ENCODE results near the gene COL9A3.

COL9A3 gene

DNA sequence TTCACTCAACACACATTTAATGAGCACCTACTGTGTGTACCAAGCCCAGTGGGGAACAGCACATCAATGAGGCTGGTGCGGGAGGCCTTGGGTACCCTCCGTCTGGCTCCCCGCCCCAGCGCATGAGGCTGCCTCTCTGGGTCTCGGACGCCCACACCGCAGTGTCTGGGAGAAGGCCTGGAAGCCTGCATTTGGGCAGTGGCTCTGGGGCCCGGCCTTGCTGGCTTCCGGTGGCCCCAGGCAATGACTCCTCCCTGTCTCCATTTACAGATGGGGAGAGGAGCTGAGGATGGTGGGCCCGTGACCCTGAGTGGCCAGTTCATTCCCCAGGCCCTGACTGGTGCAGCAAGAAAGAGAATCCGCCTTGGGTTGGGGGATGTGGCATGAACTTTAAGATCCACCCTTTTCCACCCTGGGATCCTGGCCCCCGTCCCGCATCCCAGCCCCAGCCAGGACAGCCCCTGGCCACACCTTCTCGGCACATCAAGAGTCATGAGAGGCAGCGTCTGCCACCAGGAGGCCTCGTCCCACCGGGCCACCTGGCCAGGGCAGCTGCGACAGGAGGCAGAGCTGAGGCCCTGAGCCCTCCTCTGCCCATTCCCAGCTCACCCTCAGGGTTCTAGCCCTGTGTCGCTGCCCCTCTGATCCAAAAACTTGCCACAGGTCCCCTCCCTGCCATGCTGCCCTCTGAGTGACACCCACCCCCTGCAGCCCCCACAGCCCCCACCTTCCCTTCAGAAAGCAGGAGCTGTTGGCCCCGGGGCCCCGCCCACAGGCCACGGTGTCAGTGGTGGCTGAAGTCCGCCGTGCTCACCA is 38.0 kb upstream of the COL9A3 start:
- DNase-seq = no peak

DNA sequence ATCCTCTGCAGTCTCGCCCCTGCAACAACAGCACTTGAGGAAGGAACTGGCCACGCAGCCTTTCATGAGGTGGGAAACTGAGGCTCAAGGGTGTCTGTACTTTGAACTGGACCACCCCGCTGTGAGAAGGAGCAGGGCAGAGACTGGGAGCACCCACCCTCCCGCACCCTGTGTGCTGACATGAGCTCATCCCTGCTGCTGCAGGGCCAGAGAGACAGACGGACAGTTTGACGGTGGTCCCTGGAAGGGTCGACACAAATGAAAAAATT is 37.5 kb upstream of the COL9A3 start:
- no peak for DNase-seq

DNA sequence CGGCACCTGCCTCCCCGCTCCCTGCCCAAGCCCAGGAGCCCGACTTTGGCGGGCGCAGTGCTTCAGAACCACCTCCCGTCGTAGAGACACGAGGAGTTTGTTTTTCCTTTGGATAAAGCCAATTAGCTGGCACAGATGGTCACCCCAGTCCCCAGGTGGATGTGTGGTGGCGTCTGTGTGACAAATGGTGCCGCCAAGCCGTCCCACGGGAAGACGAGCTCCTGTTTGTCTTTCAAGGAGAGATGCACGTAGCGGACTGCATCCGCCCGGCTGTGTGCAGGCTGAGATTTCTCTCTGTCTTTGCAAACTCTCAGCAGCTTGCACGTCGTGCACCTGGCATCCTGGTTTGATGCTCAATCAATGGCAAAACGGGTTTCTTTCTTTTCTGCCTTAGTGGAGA is 36.6 kb upstream of the COL9A3 start:
- peak in 12 of 56 donors; percentile 11 to 57 (median 32) for DNase-seq

DNA sequence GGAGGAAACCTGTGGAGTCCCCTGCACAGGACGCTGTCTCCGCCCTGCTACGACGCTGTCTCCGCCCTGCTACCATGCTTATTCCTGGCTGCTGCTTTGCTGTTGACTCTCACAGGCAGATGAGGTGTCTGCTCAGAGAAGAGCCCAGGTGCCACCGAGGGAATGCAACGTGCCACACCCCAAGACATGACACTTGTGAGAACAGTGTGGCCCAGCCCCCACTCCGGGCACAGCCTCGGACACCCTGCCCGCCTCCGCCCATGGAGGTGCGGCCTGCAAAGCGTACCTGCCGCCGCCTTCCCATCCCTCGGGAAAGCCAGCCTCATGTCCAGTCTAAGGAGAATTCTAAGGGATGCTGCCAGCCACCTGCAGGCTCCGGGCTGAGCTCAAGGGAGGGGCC is 36.2 kb upstream of the COL9A3 start:
- no peak for DNase-seq

DNA sequence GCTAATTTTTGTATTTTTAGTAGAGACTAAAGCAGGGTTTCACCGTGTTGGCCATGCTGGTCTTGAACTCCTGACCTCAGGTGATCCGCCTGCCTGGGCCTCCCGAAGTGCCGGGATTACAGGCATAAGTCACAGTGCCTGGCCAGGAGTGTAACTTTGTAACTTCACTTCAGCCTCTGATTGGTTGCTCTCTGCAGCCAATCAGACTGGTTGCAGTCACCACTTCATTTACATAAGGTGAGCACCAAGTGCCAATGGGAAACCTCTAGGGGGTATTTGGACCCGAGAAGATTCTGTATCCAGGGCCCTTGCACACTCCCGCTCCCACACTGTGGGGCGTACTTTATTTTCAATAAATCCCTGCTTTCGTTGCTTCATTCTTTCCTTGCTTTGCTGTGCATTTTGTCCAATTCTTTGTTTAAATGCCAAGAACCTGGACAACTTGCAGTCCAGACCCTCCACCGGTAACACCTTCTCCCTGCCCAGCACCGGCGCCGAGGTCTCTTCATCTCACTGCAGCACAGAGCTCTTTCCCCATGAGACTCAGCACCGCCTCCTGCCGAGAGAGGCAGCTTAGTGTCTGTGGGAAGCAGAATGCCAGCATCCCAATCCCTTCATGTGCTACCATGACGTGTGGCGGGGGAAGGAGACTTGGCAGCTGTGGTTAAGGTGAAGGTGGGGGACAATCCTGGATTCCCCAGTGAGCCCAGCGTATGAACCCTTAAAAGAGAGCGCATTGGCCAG is 34.5 kb upstream of the COL9A3 start:
- DNase-seq = no peak

DNA sequence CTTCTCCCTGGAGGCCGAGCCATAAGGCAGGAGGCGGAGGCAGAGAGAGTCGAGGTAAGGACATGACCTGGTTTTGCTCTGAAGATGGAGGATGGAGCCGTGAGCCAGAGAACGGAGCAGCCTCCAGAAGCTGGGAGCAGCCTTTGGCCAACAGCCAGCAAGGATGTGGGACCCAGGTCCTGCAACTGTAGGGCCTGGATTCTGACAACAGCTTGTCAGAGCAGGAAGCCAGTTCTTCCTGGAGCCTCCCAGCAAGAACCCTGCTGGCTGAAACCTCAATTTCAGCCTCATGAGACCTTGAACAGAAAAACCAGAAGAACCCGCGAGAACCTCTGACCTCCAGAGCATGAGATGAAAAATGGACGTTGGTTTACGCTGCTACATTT is 34.0 kb upstream of the COL9A3 start:
- no peak for DNase-seq

DNA sequence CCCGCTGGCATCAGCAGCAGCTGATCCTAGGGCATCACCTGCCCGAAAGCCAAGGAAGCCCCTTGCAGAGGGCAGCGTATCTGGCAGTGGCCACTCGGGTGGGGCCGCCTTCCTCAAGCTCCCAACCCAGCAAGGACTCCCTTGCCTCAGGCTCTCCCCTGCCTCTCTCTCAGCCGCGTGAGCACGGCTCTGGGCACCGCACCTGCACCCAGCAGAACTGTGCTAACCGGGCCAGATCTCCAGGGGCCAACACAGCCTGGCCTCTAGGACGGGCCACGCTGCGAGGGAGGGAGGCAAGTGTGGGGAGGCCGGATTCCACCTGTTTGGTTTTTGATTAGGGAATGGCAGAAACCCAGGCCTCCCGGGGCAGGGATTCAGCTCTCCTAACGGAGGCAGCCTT is 32.4 kb upstream of the COL9A3 start:
- no peak for DNase-seq

DNA sequence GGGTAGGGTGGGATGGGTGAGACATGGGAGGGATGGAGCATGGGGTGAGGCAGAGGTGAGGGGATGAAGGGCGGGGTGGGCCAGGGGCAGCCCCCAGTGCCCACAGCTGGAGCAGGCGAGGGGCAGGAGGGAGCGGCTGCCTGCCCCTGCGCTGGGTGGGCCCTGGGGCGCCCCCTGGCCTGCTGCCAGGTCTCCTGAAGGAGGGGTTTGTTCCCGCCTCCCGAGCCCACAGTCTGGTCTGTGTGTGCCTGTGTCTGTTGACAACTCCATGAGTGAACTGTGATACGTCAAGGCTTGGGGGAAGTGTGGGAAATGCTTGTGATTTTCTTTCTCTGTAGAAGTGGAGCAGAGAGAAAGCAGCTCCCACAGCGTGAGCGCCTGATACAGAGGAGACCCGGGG is 31.5 kb upstream of the COL9A3 start:
- no peak for DNase-seq

DNA sequence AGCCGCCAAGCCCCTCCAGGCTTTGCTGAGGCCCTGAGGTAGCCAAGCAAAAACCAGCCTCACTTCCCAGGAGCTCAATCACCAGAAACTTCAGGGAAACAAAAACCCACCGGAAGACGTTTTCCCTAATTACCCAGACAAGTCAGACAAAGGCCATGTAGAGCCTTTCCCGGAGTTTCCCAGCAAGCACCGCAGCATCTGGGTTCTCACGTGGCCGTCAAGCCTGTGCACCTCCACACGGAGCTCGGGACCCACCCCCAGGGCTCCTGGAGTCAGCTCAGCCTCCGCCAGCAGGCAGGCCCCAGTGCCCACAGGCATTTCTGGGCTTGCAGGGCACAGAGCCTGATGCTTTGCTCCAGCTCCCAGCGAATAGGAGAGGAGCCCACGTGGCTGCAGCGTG is 30.7 kb upstream of the COL9A3 start:
- DNase-seq = no peak

DNA sequence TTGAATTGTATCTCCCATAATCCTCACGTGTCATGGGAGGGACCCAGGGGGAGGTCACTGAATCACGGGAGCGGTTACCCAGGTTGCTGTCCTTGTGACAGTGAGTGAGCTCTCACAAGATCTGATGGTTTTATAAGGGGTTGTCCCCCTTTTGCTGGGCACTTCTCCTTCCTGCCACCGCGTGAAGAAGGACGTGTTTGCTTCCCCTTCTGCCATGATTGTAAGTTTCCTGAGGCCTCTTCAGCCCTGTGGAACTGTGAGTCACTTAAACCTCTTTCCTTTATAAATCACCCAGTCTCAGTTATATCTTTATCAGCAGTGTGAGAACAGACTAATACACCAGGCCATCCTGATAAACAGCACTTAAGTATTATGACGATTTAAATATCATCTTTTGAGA is 29.5 kb upstream of the COL9A3 start:
- no peak for DNase-seq

DNA sequence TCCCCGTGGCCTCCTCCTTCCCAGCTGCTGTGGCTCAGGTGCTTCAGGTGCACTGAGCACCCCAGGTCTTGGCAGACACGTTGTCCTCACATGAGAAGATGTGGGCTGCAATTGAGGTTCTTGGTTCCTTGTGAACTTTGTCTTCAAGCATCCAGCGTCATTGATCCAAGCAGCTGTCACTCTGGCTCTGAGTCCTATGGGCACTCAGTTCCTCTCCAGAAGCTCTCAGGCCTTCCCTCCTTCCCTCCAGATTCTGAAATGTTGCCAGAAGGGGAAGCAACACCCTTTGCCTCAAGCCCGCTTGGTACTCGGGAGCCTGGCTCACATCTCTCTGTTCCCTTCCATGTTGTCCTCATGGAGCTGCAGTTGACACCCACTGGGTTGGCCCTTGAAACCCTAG is 29.0 kb upstream of the COL9A3 start:
- no peak for DNase-seq

DNA sequence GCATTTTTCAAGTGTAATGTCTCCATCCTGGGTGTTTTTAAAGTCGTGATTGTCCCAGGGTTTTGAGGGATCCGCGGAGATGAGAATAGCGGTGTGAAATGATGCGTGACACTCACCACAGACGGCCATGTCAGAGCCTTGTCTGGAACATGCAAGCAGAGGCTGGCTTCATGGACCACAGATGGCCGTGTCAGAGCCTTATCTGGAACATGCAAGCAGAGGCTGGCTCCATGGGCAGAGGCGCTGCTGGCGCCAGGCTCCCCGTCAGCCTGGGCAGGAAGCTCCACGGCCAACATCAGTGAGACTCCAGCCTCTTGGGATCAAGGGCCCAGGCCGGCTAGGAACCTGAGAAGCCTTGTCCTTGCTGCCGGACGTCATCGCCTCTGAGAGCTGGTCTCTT is 28.2 kb upstream of the COL9A3 start:
- DNase-seq = no peak

DNA sequence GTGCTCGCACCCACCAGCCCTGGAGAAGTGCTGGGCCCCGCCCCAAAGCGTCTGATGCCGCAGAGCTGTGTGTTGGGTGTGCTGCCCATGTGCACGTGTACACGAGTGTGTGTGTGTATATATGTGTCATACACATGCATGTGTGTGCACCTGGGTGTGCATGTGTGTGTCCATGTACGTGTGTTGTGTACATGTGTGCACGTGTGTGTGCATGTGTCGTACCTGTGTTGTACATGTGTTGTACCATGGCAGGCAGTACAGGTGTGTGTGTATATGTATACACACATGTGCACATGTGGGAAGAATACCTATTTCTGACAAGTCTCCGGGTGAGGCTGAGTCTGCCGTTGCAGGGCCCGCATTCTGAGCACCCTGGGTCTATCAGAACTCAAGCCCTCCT is 26.8 kb upstream of the COL9A3 start:
- DNase-seq = no peak

DNA sequence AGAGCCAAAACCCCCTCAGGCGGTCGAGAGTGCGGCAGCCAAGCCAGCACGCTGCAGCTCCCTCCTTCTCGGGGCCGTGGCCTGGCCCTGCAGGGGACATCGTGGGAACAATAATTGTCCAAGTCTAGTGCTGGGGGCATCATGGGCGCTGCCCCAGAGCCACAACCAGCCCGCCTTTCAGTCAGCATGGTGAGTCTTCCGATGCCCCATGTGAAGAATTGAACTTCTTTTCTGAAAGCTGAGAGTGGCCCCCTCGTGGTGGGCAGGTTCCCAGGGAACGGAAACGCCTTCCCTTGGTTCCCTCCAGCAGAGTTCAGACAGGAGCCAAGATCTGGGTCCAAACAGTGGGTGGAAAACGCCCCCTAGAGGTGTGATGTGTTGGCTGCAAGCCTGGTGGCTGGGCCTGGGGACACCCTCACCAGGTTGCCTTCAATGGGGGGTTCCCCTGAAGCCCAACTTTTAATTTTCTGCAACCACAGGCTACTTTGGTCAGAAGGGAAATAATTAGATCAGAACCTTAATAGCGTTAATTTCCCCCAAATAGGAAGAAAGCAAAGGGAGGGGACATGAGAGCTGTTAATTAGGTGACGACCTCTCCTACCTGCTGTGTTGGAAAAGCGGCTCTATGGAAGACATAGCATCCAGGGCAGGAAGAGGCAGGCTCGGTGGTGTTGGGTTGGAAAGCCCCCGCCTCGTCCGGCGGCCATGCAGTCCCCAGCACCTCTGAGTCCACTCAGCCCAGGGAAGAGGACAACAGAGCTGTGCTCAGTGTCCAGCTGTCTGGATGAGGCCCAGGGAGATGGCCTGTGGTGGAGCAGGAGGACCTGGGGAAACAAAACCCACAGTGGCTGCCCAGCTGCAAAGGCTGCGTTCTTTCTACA is 25.3 kb upstream of the COL9A3 start:
- DNase-seq = peak; percentile 24 to 93 (median 76)

DNA sequence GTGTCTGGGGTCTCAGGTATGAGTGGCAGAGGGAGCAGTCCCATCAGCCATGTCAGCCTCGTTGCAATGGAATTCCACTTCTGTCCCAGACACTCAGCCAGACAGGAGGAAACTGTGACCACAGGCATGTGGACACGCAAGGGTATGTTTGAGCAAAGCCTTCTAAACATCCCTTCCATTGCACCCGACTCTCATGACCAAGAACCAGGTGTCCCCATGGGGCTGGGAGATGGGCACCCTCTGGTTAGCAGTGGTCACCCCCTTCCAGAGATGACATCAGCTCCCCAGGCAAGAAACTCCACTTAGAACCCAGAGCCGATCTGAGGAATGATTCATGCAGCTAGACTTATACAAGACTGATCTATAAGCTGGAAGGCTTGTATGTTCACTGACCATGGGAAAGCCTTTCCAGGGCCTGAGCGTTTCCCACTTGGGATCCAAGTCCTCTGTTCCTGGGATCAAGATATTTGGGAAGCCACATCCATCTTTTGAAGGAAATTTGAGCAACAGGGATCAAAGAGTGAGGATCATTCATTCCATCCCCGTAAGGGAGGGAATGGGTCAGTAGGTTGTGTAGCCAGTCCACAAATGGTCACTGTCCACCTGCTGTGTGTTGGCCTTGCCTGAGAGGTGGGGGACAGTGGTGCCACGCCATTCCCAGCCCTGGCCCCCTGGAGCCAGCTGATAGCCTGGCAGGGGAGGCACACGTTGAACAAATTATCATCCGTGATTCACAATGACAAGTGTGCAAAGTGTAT is 24.5 kb upstream of the COL9A3 start:
- DNase-seq = no peak

DNA sequence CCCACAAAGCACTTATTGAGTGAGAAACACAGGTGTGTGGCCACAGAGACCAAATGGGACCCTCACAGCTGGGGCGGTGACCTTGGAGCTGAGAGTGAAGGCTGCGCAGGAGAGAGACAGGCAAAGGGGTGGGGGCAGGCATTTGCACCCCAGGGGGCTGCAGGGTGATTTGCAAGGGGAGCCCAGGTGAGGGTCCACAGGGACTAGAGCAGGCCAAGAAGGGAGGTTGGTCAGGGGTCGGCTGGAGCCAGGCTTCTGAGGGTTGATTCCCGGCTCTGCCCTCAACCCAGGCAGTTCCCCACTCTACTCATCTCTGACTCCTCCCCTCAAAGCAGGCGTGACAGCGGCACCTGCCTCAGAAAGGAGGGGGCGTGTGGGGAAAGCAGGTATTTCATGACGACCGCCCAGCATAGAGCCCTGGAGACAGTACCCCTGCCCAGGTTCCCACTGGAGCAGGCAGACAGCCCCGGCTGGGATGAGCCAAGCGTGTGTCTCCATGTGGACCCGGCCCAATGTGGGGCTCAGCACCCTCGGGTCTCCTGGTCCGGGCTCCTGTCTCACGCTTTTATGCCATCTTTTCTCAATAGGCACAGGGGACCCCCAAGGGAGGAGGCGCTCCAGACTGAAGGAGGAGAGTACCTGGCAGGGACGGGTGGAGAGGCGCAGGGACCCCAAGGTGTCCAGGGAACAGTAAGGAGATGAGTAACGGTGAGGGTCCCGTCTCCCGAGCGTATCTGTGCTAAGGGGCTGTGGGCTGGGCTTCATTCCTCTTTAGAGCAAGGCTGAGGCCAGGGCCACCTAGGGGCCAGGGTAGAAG is 23.7 kb upstream of the COL9A3 start:
- DNase-seq = no peak

DNA sequence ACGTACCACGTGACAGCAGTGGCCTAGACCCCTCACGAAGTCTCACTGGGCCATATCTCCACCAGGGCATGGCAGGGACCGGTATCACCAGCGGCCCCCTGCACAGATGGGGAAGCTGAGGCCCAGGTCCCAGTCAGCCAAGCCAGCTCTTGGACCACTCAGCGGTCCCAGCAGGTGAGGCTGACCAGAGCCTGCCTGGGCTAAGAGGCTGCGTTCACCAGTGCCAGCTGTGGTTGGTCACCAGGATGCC is 23.2 kb upstream of the COL9A3 start:
- DNase-seq = no peak

DNA sequence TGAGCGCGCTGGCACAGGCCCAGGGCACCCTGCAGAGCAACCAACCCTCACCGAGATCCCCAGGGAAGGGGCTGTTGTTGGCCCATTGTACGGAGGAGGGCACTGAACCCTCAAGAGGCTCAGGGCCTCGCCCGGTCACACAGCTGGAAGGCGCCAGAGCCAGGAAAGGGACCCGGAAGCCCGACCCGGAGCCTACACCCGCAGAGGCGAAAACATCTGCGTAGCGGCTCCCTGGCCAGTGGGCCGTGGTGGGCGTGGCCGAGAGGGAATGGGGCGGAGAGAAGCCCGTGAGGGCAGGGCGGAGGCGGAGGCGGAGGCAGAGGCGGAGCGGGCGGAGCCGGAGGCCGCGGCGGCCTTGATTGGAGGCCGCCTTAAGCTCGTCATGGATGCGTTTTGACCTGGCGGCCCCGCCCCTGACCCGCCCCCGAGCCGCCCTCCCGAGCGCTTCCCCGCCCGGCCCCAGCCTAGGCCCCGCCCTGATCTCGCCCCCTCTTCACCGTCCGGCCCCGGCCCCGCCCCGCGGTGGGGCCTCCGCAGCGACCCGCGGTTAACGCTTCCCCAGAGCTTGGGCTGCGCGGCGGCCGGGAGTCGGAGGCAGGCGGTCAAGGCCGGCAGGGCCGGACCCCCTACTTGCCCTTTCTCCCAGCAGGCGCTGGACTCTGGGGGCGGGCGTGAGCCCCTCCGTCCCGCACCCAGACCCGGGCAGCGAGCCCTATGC is 22.7 kb upstream of the COL9A3 start:
- peak; percentile 54 to 98 (median 90) for DNase-seq

DNA sequence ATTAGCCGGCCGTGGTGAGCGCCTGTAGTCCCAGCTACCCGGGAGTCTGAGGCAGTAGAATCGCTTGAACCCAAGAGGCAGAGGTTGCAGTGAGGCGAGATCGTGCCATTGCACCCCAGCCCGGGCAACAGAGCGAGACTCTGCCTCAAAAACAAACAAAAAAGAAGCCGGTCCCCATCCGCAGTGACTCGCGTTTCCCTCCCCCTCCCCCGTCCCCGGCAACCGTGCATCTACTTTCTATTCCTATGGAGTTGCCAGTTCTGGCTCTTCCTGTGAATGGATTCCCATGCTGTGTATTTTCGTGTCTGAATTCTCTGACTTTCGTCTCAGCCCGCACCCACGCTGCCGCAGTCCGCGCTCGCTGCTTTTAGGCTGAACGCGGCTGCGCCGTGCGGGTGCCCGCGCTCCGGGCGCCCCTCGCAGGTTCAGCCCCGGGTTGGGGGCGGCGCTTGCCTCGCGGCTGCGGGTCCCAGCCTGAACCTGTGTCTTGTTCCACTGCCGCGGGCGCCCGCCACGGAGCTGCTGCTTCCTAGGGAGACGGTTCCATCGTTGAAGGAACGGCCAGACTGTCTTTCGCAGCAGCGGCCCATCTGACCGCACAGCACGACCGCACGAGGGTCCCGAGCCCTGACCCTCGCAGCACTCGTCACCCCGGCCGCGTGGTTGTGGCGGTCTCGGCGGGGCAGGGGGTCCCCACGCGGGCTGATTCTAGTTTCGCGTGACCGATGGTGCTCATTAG is 21.7 kb upstream of the COL9A3 start:
- peak in 34 of 56 donors; percentile 15 to 69 (median 38) for DNase-seq

Measured in amygdala (tissue), 56 donors.